ENCODE results near the gene CYP26C1.
"Not testable (repeated sequence)": the region's sequence is repeated elsewhere in the genome, so short reads cannot be mapped to it uniquely, and the experiment has no call there.

CYP26C1 gene

DNA sequence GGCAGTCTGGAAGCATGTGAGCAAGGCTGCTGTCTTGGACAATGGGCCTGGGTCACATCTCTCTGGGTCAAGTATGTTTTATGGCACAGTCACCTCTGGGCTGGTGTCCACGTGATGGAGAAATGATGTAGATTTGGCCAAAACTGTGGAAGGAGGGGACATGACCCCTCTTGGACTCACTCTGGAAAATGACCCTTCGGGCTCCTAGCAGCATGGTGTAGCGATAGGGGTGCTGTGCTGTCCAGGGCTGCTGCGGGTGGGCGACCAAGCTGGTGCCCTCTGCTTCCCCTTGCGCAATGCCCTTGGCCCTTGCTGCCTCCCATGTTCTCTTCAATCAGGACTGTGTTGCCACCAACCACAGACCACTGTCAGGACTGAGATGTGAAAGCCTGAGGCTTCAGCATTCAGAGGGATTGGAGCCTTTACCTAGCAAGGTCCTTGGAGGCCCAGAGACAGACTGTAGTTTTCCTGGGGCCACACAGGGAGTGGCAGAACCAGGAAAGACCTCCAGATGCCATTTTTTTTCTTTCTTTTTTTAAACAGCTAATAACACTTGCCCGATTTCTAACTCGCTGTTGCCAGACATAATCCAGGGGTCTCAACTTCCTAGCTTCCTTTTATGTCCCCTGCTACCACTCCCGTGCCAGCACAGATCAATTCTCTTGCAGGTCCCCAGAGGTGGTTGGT is 19.2 kb downstream of the CYP26C1 start:
- FAIRE-seq = no peak

DNA sequence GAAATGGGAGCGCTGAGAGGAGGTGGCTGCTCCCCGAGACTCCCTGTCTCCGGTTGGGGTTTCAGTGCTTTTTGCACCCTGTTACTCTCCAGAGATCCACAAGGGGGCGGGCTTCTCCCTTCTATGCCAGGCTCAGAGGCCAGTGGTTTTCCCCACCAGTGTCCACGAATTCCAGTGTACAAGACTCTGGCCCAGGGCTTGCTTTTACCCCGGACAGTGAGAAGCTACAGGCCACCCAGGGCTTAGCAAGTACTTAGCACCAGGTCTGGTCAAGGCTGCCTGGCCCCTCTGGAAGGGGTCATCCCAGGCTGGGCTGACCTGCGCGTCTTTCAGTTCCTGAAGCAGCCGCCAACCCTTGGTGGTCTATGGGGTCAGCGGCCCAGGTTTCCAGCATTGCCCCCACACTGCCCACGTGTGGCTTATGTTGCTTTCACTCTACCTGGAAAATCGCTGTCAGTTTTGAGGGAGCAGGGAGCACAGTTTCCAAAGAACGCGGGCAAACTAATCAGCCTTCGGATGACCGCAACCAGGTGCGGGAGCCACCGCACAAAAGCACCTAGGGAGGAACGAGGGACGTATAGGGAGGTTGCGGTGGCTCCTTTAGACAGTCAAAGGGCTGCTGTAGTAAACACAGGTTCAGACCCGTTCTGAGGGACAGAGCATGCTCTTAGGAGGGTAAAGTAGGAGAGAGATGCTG is 19.9 kb downstream of the CYP26C1 start:
- FAIRE-seq = no peak

DNA sequence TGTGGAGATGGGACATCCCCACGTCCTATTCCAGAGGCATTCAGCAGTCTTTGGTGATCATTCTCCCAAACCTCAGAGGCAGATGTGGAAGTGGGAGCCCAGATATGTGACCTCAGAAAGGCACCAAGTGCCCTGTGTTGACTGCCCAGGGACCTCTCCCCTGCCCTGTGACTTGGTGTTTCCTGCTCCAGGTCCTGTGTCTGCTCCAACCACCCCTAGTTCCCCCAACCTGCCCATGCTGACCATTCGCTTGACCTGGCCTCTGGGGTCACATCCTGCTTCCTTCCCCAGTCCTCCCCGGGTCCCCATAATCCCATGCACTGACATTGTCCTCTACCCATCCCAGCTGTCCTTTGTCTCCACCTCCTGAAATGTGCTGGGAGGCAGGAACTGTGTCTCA is 20.7 kb downstream of the CYP26C1 start:
- FAIRE-seq = no peak

DNA sequence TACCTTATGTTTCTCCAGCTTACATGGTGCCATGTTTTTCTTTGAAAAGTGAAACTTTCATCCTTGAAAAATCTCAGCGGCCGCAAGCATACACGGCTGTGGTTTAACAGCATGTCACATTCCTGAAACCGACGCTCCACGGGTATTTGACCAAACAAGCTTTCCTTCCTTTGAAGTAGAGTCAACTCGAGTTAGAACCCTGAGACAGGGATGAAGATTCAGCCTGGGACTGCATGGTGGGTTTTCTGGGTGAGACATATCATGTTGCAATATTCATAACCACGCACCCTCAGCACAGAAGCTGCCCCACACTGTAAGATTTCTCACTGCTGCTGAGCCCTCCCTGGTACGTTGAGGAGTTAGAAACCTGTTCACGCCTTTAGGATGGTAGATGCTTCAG is 21.2 kb downstream of the CYP26C1 start:
- FAIRE-seq = no peak

GRCh38 chr10:93083743-93084539 is 23.3 kb downstream of the CYP26C1 start:
- FAIRE-seq = no peak

DNA sequence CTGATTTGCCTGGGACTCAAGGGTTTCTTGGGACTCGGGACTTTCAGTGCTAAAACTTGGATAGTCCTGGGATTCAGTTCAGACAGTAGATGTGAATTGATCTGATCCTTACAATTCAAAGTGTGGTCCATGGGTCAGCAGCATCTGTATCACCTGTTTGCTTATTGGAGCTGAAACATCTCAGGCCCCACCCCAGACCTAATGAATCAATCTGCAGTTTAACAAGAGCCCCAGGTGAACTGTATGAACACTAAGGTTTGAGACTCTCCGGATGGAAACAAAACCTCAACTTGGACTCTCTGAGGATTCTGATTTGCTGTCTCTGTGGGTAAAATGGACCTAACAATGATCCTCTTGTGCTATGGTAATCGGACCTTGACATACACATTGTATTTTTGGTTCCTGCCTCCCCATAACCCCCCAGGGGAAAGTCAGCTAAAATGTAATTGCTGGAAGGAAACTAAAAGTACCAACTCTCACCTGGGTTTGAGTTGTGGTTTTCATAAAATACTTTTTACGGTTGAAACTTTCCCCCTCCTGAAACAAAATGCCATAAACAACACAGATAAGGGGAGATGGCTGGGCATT is 24.8 kb downstream of the CYP26C1 start:
- FAIRE-seq = no peak

DNA sequence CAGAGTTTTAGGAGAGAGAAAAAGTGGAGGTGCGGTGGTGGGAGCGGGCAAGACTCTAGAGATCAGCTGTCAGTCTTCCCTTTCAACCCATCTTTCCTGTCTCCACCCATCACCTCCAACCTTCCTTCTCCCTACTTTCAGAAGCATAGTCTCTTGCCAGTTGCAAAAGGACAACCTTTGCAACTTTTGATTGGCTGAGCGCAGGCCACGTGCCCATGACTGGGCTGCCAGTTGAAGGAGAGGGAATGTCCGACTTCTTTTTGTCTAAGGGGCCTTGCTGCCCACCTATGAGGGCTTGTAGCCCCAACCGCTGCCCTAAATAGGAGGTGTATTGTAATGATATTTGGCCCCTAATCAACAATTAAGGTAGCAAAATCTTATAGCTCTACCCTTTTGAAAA is 25.7 kb downstream of the CYP26C1 start:
- no peak for FAIRE-seq

DNA sequence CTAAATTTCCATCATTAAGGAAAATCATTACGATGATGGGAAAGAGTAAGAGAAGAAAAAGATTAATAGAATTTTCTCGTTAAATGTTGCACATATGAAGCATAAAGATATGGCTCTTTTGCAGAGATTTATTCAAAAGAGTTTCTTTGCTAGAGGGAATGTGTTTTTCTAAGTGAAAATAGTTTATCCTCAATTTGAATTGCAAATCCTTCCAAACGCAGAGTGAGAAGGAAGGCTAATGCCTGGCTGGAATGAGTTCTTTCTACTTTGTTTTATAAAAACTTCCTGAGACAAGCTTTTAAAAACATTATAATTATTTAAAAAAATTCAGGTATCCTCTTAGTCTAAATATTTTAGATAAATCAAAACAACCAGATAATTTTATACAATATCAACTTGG is 27.2 kb downstream of the CYP26C1 start:
- FAIRE-seq = no peak

DNA sequence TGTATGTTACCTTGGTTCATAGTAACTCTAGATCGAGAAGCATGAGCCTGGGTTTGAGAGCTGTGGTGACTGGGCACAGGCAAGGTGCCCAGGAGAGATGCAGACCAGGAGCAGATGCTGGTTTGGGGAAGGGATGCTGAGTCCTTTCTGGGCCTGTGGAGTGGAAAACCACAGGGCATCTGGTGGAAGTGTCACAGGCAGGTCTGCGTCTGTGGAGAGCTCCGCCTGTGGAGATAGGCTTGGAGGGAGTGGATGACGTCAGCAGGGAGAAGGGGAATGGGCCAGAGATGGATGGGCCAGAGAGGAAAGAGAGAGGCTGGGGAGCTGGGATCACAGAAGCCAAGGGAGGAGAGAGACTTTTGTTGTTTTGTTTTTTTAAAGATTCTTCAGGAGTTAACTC is 27.9 kb downstream of the CYP26C1 start:
- FAIRE-seq = no peak

GRCh38 chr10:93090619-93091018 is 30.0 kb downstream of the CYP26C1 start:
- no peak for FAIRE-seq

DNA sequence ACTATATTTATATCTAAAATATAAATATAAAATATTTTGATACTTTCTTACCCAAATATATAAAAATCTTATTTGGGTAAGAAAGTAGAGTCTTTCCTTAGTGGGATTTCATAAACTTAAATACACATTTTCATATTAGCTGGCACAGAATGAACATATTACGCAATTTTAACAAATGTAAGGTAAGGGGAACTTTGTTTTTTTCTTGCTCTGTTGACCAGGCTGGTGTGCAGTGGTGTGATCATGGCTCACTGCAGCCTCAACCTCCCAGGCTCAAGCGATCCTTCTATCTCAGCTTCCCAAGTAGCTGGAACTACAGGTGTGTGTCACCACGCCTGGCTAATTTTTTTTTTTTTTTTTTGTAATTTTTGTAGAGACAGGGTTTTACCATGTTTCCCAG is 31.4 kb downstream of the CYP26C1 start:
- peak; percentile 51 for FAIRE-seq

- no peak for FAIRE-seq
These were observed 34.6 kb downstream of the CYP26C1 start for GRCh38 chr10:93095225-93095624.

- FAIRE-seq = no peak
These were observed 36.3 kb downstream of the CYP26C1 start for GRCh38 chr10:93096901-93097300.

DNA sequence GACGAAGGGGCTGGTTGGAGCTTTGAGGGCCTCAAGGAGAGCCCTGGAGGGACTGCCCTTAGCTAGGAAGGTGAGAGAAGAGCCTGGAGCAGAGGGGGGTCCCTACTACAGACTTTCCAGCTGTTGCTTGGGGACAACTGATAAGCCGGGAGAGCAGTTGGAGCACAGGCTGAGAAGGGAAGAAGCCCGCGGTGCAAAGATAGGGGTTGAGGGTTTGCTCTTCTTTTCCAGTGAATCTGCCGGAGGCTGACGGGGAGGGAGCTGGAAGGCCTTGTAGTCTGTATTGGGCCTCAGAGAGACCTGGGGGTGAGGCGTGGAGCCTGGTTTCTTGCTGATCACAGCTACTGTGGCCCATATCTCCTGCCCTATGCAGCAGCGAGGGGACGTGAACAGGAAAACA is 36.8 kb downstream of the CYP26C1 start:
- FAIRE-seq = no peak

DNA sequence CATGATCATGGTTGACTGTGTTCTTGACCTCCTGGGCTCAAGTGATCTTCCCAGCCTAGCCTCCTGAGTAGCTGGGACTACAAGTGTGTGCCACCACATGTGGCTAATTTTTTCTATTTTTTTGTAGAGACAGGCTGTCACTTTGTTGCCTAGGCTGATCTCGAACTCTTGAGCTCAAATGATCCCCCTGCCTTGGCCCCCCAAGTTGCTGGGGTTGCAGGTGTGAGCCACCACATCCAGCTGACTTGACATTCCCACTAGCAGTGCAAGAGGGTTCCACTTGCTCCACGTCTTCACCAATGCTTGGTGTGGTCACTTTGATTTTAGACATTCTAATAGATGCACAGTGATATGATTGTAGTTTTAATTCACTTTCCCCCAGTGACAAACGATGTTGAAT is 38.2 kb downstream of the CYP26C1 start:
- FAIRE-seq = no peak

GRCh38 chr10:93099670-93100069 is 39.1 kb downstream of the CYP26C1 start:
- no peak for FAIRE-seq

- FAIRE-seq = not testable (repeated sequence)
These were observed 40.5 kb downstream of the CYP26C1 start for GRCh38 chr10:93101148-93101547.

DNA sequence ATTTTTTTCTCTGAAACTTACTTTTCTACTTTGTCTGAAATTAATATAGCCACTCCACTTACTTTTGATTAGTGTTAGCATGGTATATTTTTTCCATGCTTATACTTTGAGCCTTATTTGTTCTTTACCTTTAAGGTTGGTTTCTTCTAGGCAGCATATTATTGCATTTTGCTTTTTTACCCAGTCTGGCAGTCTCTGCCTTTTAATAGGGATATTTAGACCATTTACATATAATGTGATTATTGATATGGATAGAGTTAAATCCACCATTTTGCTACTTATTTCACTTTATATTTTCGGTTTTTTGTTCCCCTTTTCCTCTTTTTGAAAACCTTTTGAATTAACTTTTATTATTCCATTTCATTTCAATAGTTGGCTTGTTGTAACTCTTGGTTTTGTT is 43.4 kb downstream of the CYP26C1 start:
- FAIRE-seq = no peak

- no peak for FAIRE-seq
These were observed 46.1 kb downstream of the CYP26C1 start for GRCh38 chr10:93106631-93107072.

DNA sequence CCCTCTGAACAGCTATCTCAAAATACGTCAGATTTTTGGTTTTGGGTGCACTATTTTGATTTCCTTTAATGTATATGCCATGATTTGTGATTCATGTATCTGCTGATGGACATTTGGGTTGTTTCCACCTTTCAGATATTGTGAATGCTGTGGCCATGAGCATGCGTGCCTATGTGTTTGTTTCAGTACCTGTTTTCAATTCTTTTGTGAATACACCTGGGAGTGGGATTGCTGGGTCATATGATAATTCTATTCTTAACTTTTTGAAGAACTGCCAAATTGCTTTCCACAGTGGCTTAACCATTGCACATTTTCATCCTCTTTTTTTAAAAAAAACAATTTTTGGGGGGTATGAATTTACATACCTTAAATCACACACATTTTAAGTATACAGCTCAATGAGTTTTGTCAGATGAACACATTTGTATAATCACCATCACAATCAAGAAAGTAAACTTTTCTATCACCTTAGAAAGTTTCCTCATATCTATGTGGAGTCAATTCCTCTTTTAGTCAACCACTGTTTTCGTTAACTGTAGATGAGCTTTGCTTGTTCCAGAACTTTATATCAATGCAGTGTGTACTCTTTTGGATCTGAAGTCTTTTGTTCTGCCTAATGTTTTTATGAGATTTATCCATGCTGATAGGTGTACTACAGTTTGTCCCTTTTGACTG is 50.0 kb downstream of the CYP26C1 start:
- no peak for FAIRE-seq

- no peak for FAIRE-seq
These were observed 52.4 kb downstream of the CYP26C1 start for GRCh38 chr10:93113042-93113441.

DNA sequence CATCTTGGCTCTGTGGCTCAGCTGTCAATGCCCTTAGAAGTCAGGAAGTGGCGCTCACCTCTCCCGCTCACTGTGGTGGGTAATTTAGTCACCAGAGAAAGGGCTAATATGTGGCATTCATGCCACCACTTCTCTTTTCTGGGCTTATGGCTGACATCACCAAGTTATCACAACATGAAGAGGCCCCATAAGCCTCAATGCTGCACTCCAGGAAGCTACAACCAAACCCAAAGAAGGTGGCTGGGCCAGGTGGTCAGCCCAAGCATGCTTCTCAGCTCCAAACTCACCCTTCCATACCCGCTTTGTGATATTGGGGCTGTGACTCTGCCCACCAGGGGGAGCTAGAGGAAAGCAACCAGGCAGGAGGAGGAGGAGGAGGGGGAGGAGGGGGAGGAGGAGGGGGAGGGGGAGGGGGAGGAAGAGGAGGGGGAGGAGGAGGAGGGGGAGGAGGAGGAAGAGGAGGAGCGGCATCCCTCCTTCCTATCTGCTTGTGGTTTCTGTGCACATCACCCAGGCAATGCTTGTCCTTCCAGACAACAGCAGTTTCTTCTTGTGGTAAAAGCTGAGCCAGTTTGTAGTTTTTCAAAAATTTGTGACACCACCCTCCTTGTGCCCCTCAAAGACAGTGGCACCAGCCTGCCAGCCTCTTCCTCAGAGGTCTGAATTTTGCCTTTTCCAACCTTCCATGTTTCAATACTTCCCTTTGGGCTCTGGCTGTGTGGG is 55.2 kb downstream of the CYP26C1 start:
- no peak for FAIRE-seq

Measured in colon (tissue), 2 donors.